ENCODE data around the gene IMMP2L. TPM values are rescaled to one million over a fixed set of nuclear protein-coding genes. Genes with fewer than 3 reads are reported as not detected.

IMMP2L gene
- total and polyA plus RNA-seq, 2 of the 8 experiments (the other 6 are each of a cell fraction or from before 2014, with no cell fraction given), result 2.3 to 10.1 TPM

DNA sequence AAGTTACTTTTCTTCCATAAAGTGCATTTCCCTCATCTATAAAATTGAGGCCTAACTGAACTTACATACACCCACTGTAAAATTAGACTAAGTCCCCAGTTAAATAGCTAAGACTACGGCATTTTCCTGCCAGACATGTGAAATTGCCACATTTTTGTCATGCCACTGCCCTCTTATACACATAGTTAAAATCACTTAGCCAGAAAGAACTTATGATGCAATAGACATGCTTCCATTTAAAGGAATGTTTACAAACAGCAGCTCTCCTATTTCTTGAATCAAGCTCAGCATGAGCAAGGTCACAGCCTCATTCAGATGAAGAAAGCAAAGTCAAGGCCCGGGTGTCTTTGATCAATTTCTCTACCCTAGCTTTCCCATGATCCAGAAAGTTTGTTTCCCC lies 295.7 kb downstream of the IMMP2L start (continued):
- TF ChIP-seq, protein P1, sequence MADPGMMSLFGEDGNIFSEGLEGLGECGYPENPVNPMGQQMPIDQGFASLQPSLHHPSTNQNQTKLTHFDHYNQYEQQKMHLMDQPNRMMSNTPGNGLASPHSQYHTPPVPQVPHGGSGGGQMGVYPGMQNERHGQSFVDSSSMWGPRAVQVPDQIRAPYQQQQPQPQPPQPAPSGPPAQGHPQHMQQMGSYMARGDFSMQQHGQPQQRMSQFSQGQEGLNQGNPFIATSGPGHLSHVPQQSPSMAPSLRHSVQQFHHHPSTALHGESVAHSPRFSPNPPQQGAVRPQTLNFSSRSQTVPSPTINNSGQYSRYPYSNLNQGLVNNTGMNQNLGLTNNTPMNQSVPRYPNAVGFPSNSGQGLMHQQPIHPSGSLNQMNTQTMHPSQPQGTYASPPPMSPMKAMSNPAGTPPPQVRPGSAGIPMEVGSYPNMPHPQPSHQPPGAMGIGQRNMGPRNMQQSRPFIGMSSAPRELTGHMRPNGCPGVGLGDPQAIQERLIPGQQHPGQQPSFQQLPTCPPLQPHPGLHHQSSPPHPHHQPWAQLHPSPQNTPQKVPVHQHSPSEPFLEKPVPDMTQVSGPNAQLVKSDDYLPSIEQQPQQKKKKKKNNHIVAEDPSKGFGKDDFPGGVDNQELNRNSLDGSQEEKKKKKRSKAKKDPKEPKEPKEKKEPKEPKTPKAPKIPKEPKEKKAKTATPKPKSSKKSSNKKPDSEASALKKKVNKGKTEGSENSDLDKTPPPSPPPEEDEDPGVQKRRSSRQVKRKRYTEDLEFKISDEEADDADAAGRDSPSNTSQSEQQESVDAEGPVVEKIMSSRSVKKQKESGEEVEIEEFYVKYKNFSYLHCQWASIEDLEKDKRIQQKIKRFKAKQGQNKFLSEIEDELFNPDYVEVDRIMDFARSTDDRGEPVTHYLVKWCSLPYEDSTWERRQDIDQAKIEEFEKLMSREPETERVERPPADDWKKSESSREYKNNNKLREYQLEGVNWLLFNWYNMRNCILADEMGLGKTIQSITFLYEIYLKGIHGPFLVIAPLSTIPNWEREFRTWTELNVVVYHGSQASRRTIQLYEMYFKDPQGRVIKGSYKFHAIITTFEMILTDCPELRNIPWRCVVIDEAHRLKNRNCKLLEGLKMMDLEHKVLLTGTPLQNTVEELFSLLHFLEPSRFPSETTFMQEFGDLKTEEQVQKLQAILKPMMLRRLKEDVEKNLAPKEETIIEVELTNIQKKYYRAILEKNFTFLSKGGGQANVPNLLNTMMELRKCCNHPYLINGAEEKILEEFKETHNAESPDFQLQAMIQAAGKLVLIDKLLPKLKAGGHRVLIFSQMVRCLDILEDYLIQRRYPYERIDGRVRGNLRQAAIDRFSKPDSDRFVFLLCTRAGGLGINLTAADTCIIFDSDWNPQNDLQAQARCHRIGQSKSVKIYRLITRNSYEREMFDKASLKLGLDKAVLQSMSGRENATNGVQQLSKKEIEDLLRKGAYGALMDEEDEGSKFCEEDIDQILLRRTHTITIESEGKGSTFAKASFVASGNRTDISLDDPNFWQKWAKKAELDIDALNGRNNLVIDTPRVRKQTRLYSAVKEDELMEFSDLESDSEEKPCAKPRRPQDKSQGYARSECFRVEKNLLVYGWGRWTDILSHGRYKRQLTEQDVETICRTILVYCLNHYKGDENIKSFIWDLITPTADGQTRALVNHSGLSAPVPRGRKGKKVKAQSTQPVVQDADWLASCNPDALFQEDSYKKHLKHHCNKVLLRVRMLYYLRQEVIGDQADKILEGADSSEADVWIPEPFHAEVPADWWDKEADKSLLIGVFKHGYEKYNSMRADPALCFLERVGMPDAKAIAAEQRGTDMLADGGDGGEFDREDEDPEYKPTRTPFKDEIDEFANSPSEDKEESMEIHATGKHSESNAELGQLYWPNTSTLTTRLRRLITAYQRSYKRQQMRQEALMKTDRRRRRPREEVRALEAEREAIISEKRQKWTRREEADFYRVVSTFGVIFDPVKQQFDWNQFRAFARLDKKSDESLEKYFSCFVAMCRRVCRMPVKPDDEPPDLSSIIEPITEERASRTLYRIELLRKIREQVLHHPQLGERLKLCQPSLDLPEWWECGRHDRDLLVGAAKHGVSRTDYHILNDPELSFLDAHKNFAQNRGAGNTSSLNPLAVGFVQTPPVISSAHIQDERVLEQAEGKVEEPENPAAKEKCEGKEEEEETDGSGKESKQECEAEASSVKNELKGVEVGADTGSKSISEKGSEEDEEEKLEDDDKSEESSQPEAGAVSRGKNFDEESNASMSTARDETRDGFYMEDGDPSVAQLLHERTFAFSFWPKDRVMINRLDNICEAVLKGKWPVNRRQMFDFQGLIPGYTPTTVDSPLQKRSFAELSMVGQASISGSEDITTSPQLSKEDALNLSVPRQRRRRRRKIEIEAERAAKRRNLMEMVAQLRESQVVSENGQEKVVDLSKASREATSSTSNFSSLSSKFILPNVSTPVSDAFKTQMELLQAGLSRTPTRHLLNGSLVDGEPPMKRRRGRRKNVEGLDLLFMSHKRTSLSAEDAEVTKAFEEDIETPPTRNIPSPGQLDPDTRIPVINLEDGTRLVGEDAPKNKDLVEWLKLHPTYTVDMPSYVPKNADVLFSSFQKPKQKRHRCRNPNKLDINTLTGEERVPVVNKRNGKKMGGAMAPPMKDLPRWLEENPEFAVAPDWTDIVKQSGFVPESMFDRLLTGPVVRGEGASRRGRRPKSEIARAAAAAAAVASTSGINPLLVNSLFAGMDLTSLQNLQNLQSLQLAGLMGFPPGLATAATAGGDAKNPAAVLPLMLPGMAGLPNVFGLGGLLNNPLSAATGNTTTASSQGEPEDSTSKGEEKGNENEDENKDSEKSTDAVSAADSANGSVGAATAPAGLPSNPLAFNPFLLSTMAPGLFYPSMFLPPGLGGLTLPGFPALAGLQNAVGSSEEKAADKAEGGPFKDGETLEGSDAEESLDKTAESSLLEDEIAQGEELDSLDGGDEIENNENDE (IDR thresholded peaks at IDR 0.05; ENCODE audit: insufficient replicate concordance, low read length), result no peak
- TF ChIP-seq MAFK (IDR thresholded peaks at IDR 0.05; ENCODE audit: low read depth, low read length) (no peak), CEBPB (IDR thresholded peaks at IDR 0.05; ENCODE audit: low read depth, low read length) (peak; percentile 94), YY1 (IDR thresholded peaks at IDR 0.05; ENCODE audit: low read depth, low read length) (no peak), CHD2 (IDR thresholded peaks at IDR 0.05; ENCODE audit: low read length) (no peak), RFX5 (IDR thresholded peaks at IDR 0.05; ENCODE audit: borderline replicate concordance, low read depth, low read length) (no peak)
- TF ChIP-seq, protein P2, sequence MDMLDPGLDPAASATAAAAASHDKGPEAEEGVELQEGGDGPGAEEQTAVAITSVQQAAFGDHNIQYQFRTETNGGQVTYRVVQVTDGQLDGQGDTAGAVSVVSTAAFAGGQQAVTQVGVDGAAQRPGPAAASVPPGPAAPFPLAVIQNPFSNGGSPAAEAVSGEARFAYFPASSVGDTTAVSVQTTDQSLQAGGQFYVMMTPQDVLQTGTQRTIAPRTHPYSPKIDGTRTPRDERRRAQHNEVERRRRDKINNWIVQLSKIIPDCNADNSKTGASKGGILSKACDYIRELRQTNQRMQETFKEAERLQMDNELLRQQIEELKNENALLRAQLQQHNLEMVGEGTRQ (IDR thresholded peaks at IDR 0.05; ENCODE audit: low read length), result no peak

All from H1 (cell line).